Measurements from ENCODE around the gene TCF3. TPM values are rescaled to one million over a fixed set of nuclear protein-coding genes. Genes with fewer than 3 reads are reported as not detected.

Gene TCF3
- total and polyA plus RNA-seq, 2 donors (not counting 3 experiments of a cell fraction or from before 2014, with no cell fraction given): 147 to 193 TPM

GRCh38 chr19:1650650-1651567, 1.5 kb downstream of the TCF3 start:
- dilution Hi-C loops (cut with MboI; ENCODE audit: extremely low pct_ligation_motif_present, low sequenced_read_pairs) (no loop called here), intact Hi-C loops (cut with micrococcal nuclease) (no loop called here)
- no peak overlapping the region for H2AFZ ChIP-seq (ENCODE audit: low read depth, low read length)
- BruUV-seq (replicated peaks): TSS peak; percentile 33
- H3K9me1 ChIP-seq (replicated peaks; ENCODE audit: control insufficient read depth, extremely low read depth, insufficient read depth, low read length): no peaks in the 10 kb centered on the region
- no peaks in the 10 kb centered on the region for H3K27me3 ChIP-seq (ENCODE audit: control insufficient read depth in 2 of 2, insufficient read depth in 2 of 2, low read length in 2 of 2)
- DNase-seq (ENCODE audit: low read depth, low spot score) (peak; percentile 42), FAIRE-seq (no peak)
- peaks cover 2% of the 10 kb centered on the region for H3K4me1 ChIP-seq (ENCODE audit: control insufficient read depth, extremely low read depth, insufficient read depth, low read length)
- POLR2A ChIA-PET: no interaction called here
- no peak for TF ChIP-seq POLR2AphosphoS5 (IDR thresholded peaks at IDR 0.05; ENCODE audit: insufficient read depth, low read depth, low read length)
- no peak for TF ChIP-seq MAX (IDR thresholded peaks at IDR 0.05; ENCODE audit: insufficient read depth, insufficient read length)
- TF ChIP-seq CTCF (IDR thresholded peaks at IDR 0.05; ENCODE audit: extremely low read depth in 1 of 2, insufficient read depth in 1 of 2, low read depth in 1 of 2, low read length in 2 of 2): no peak
- TF ChIP-seq EZH2 (IDR thresholded peaks at IDR 0.05; ENCODE audit: borderline replicate concordance, low read depth, low read length, severe bottlenecking): no peak
- peak overlapping the region; percentile 55 for H3K4me2 ChIP-seq (ENCODE audit: insufficient read depth, low read length)
- H3K36me3 ChIP-seq (ENCODE audit: control insufficient read depth in 2 of 2, extremely low read depth in 1 of 2, insufficient read depth in 2 of 2, low read length in 2 of 2): peaks cover 2 to 18% of the 10 kb centered on the region in 2 experiments
- H3K9ac ChIP-seq (replicated peaks; ENCODE audit: extremely low read depth, insufficient read depth, low read length): peak overlapping the region; percentile 82
- peak overlapping the region; percentile 45 to 89 (median 62) for H3K4me3 ChIP-seq (replicated peaks in 1 of 3; ENCODE audit: insufficient read depth in 1 of 3, low read depth in 1 of 3, low read length in 3 of 3)
- H3K9me3 ChIP-seq (replicated peaks; ENCODE audit: control insufficient read depth, insufficient read depth, low read length): no peaks in the 10 kb centered on the region
- peaks cover 41% of the 10 kb centered on the region for H3K79me2 ChIP-seq (ENCODE audit: control insufficient read depth, insufficient read depth, low read length)
- H3K27ac ChIP-seq (ENCODE audit: insufficient read depth, low read depth, low read length): peak overlapping the region; percentile 0
- H4K20me1 ChIP-seq (replicated peaks; ENCODE audit: control insufficient read depth, extremely low read depth, insufficient read depth, low read length): no peaks in the 10 kb centered on the region
- CTCF ChIA-PET: interaction anchor here (0.7 to 2.1 kb wide), 7 partner anchors 10 to 105 kb away, joined by 4 to 11 read pairs (median 4); partner anchors contain the start of gene UQCR11
